Measurements from ENCODE around the gene VCPKMT.

The VCPKMT gene

GRCh38 chr14:50067723-50068495 lies 48.5 kb downstream of the VCPKMT start:
- no peak for DNase-seq (ENCODE audit: low read depth in 1 of 2, low spot score in 1 of 2)

- no peak for DNase-seq (ENCODE audit: low read depth in 1 of 2, low spot score in 1 of 2)
These were observed 50.8 kb downstream of the VCPKMT start for GRCh38 chr14:50065583-50065982.

- peak in 1 of 2 donors; percentile 75 for DNase-seq (ENCODE audit: low read depth in 1 of 2, low spot score in 1 of 2)
These were observed 51.4 kb downstream of the VCPKMT start for GRCh38 chr14:50064993-50065392.

GRCh38 chr14:50063876-50064420 lies 52.4 kb downstream of the VCPKMT start:
- DNase-seq (ENCODE audit: low read depth in 1 of 2, low spot score in 1 of 2) = no peak

GRCh38 chr14:50062438-50063085 lies 53.8 kb downstream of the VCPKMT start:
- DNase-seq (ENCODE audit: low read depth in 1 of 2, low spot score in 1 of 2) = peak in 1 of 2 donors; percentile 87

GRCh38 chr14:50061664-50062437 lies 54.5 kb downstream of the VCPKMT start:
- no peak for DNase-seq (ENCODE audit: low read depth in 1 of 2, low spot score in 1 of 2)

GRCh38 chr14:50060871-50061663 lies 55.3 kb downstream of the VCPKMT start:
- no peak for DNase-seq (ENCODE audit: low read depth in 1 of 2, low spot score in 1 of 2)

GRCh38 chr14:50059763-50060616 lies 56.4 kb downstream of the VCPKMT start:
- DNase-seq (ENCODE audit: low read depth in 1 of 2, low spot score in 1 of 2) = no peak
